Anterior cingulate cortex (tissue), 58 donors: Measurements from ENCODE around the gene BAG2.

Experiments used
- DNase-seq, 58 donors: peaks; one replicate each; lab custom pipeline; 2025; lab: John Stamatoyannopoulos, UW

Gene BAG2

DNA sequence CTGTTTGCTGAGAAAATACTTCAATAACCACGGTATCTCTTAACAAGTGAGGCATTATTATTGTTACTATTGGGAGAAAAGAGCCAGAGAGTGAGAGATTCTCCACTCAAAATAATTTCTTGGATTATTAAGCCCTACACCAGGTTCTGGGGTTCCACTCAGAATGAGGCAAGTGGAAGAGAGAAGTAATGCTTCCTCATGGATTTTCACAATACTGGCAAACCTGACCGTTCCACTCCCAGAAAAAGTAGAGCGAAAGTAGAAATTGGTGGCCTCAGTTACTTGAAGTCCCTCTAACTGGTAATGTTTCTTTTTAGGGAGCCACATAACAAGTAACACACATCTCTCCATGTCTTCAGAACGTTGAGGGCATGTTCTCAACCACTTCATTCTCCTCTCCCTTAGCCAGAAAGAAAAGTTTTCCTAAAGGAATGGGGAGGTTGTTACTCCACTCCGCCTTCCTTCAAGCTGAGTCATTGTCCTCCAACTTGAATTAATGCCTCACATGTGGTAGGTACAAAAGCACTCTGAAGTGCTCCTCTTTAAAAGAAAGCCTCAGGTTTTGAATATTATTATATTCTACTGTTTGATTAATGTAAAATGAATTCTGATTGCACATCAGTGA lies 1.9 kb downstream of the BAG2 start:
- no peak for DNase-seq

DNA sequence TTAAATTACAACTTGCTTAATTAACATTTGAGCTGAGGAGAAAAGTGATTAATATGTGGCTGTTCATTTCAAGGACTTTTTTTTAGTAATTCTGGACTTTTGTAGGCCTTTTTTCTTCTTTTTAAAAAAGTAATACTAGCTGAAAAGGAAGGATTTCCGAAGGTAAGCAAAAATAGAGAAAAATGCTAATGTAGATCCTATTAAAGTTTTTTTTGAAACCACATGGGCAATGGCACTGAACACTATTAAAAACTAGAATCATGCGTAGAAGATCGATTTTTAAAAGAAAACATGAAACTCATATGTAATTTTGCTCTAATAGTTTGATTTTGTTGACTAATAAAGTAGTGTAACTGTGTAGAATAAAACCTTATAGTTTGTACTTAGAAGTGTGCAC lies 2.4 kb downstream of the BAG2 start:
- DNase-seq, result no peak

DNA sequence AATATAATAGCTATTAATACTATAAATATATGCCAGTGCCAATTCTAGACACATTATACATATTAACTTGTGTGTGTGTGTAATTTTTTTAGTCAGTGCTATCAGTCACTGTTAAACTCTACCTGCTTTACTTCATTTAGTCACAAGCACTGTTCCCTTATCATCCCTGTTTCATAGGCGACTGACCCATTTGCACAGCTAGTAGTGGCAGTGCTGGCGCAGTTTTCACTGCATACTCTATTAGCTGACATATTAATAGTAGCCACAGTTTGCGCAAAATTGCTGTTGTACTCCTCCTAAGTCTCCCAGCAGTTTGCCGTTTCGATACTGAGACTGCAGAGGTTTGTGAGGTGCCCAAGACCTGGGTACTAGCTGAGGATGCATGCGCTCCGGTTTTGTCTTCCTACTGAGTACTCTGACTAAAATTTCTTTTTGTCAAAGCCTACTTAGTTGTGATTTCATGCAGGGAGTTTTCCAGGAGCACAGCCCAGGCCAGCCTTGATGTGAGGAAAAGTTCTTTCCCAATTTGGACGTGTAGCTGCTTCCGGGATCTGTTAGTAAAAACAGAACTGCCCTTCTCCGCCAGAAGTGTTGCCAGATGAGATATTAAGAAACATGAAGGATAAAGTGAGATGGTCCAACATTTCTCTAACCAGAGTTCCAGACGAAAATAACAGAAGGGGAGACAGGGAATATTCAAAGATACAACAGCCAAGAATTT lies 5.6 kb downstream of the BAG2 start:
- DNase-seq, result peak in 1 of 58 donors; percentile 1

DNA sequence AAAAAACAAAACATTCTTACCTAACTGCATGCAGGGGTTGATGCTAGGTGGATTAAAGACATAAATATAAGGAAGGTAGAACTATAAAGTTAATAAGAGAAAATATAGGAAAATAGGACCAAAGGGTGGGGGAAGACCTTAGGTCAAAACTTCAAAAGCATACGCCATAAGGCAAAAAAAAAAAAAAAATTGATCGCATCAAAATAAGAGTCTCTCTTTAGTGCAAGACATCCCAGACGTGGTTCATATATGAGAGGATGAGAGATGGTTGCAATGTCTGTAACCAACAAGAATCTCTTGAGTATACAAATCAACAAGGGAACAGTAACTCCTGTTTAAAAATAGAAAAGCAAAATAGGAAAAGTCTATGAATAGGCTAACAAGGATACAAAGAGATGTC lies 8.5 kb downstream of the BAG2 start:
- no peak for DNase-seq

DNA sequence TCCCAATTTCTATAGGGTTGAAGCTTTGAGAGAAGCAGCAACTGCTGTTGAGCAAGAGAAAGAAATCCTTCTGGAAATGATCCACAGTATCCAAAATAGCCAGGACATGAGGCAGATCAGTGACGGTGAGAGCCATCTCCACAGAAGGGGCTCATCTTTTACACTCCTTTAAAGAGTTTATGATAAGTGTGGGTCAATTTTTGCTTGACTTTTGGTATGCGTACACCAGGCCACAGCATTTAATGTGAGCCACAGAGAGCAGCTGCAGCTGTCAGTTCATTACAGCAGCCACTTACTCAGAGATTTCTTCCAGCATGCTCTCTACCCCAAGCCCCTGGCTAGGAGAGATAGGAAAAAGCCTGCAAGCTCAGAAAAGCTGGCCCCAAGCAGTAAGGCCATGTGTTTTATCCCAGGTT lies 9.9 kb downstream of the BAG2 start:
- DNase-seq, result no peak

DNA sequence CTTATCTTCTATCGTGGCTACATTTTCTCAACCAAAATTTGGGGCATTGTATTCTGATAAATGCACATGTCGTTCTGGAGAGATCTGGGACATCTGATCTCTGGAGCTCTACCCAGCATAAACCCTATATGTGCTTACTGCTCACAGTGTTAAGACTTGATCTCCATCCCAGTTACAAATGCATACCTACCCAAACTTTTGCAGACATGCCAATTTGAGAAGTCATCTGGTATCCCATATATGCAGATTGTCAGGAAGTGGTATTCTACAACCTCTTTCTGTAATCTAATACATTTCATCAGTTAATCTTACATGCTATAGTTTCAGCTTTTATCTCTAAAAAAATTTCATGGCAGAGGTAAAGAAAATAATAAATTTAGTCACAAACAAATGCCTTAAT lies 11.2 kb downstream of the BAG2 start:
- no peak for DNase-seq

DNA sequence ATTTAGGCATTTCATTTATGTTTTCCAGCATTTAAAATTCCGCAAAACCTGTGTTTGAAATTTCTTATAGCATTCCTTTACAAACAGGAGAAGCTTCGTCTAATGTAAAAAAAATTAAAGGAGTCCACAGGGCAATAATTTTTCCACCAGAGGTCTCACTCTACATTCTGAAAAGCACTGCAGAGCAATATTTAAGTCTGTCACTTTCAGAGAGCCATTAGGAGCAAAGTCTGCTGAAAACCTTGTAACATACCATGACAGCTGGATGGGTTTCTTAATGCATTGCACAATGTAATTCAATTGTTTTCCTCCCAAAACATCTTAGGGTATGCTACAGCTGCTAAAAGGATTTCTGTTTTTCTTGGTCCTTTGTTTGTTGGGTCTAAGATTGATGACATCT lies 18.0 kb downstream of the BAG2 start:
- no peak for DNase-seq

DNA sequence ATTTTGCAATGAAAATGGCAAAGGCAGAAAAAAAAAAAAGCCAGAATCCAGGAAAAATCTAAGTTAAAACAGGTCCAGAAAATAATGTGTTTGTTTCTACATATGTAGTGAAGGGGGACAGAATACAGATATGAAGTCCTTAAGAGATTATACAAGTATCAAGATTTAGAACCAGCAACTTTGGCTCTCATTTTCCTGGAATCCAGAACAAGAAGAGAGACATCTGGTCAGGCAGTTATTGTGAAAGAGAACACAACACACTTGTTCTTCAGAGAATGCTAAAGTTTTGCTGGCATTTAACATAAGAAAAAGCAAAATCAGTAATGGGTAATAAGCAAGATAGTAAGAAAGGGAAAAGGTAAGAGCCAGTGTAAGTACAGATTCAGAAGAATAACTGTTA lies 21.1 kb downstream of the BAG2 start:
- no peak for DNase-seq

DNA sequence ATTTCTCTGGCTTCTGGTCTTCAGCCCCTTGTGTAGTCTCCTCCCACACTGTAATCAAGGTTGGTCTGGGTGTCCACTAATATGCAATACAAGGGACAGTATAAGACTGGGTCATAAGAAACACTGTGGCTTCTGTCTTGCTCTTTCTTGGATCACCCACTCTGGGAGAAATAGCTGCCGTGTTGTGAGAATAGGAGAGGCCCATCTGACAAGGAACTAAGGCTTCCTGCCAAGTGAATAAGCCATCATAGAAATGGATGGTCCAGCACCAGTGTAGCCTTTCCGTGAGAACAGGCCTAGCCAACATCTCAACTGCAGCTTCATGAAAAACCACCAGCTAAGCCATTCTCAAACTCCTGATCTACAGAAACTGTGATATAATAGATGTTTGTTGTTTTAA lies 23.3 kb downstream of the BAG2 start:
- no peak for DNase-seq

DNA sequence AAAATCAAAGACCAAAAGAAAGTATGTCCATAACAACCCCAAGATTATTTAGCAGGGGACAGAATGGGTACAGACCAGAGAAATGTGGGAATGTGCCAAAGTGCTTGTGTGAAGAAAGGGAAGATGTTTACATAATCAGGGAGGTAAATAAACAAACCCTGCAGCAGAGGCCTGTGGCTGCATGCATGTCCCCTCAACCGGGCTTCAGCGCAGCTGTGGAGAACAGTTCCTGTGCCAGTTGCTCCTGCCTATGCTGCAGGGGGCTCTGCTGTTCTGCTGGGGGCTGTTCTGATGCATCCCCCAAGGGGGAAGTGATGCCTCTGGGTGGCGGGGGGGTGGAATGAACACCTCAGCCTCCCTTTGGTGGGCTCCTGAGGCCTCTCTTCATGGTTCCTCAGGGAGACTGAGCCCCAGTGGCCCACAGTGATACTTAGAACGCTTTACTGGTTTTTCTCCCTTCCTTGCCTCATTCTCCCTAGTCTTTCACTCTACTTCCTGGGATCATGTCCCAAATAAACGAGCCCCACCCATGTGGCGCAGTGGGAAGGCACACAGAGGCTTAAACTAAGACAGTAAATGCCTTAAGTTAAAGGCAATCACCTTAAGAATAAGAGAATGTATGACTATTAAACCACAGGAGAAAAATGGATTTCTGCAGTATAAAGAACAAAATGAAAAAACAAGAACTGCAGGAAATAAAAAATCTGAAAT lies 27.0 kb downstream of the BAG2 start:
- no peak for DNase-seq

DNA sequence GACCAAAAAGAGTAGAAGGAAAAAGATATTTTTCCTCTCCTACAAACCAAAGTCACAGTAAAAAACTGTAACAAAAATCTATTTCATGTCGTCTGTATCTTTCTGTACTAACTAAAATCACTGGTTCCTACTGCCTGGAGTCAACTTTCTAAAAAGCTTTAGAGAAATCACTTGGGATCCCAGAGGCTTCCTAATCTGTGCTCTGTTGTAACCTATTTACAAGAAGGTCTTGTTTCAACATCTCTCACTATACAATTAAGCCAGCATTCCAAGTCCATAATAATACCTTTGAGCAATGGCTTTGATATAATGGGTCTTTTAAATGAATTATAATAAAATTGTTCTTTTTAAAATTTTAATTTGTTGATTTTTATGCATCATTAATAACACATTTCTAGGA lies 29.6 kb downstream of the BAG2 start:
- no peak for DNase-seq

DNA sequence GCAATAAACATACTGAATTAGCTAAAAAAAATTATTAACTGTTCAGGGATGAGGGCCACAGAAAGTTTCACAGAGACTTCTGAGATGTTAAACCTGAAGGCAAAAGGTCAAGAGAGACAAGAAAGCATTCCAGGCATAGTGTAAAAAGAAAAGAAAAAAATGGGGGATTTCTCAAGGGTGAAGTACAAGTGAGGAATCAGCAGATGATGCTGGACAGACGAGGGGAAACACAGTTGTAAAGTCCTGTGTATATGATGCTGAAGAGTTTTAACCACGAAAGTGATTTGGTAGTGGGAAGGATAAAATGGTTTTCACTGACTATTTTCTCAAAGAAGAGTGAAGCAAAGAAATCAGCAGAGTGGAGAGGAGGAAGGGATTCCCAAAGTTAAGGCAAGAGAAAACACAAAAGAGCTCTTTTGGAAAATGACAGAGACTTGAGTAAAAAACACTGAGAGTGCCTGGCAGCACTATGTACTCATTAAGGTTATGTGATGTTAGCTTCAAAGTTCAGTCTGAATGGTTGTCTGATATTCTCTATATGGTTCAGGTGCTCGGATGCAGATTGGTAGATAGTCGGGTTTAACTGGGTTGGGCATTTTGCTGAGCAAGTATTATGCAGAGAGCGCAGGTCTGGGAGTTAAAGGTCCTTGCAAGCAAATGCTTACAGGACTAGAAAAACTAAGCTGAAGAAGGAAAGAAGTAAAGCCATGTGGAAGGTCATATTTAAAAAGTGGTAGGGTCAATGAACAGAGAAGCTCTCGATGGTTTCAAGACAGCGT lies 33.6 kb downstream of the BAG2 start:
- DNase-seq, result no peak

DNA sequence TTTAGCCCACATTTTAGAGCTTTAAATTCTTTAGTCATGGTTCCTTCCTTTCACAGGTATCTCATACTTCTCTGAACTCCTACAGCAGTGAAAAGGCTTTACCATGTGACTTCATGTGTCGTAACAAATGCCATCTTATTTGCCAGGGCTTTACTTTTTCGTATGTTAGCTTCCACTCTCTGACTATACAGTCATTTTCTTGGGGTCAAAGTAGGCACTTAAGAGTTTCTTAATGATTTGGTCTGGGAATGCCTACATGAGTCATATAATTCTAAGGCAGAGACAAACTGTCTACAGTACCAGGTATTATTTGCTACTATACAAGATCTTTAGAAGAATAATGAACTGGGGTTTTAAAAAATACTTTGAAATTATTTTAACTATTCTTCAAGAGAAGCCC lies 35.0 kb downstream of the BAG2 start:
- no peak for DNase-seq

DNA sequence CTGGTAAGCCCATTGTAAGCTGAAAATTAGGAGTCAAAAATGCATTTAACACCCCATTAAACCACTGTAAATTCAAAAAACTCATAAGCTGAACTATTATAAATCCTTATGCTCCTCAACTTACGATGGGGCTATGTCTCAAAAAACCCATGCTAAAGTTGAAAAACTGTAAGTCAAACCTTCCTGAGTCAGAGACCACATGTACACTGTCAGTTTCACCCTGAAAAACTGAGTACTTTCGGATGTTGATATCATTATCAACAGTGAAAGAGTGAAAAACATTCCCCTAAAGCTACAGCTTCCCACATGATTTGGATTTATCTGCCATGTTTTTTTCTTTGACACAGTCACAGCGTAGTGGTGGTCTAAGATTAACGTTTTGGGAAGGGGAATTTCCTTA lies 35.7 kb downstream of the BAG2 start:
- DNase-seq, result no peak

DNA sequence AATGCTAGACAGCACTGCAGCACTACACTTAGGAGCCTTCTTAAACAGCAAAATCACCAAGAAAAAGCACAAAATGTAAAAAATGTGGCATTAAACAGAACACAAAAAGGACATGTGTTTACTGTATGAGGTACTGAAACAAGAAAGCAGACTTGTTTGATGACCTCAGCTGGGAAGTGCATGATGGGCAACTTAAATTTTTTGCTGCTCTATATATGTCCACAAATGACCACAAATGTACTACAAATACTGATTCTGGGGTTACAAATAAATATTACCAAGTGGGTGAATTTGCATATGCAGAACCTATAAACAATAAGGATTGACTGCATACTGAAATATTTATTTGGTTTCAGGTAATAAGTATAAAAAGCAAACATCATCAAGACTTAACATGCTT lies 36.9 kb downstream of the BAG2 start:
- DNase-seq, result no peak

DNA sequence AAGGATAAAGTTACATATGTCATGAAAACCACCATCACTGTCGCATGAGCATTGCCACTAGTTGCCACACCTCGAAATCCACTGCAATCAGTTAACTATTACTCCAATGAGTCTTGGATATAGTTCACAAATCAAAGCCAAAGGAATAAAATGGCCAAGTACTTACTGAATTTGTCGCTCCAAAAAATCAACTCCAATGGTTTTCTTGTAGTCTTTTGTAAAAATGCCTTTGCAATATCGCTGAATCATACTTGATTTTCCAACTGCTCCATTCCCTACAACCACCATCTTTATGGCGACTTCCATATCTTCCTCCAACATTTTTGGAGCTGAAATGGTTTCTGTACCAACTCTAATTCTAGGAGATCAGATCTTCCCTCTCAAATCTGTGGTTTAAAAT lies 37.9 kb downstream of the BAG2 start:
- DNase-seq, result no peak

DNA sequence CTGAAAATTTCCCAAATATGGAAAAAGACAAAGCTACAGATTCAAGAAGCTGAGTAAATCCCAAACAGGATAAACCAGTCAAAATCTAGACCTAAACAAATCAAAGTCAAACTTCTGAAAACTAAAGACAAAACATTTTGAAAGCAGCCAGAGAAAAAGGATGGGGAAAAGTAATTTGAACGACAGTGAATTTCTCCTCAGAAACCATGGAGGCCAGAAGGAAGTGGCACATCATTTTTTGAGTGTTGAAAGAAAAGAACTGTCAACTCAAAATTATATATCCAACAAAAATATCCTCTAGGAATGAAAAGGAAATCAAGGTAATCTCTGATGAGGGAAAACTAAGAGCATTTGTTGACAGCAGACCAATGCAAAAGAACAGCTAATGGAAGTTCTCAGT lies 43.1 kb downstream of the BAG2 start:
- DNase-seq, result no peak

DNA sequence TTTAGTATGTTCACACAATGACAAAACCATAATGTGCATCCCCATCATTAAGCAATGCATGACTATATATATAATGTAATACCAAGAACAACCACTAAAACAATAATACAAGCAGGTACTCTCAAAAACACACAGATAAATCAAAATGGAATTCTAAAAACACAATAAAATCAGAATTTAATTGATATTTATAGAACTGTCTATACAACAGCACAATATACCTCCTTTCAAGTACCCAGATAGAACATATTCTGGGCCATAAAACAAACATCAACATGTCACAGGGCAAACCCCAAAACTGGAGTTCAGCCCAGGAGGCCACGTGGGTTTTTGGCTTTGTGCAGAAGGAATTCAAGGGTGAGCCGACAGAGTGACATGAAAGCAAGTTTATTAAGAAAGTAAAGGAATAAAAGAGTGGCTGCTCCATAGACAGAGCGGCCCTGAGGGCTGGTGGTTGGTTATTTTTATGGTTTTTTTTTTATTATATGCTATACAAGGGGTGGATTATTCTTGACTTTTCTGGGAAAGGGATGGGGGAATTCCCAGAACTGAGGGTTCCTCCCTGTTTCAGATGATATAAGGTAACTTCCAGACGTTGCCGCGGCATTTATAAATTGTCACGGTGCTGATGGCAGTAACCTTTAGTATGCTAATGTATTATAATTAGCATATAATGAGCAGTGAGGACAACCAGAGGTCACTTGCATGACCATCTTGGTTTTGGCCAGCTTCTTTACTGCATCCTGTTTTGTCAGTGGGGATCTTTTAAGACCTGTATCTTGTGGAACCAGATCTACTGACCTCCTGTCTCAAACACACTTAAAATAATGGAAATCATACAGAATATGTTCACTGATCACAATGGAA lies 44.3 kb downstream of the BAG2 start:
- DNase-seq, result peak in 25 of 58 donors; percentile 1 to 46 (median 12)

DNA sequence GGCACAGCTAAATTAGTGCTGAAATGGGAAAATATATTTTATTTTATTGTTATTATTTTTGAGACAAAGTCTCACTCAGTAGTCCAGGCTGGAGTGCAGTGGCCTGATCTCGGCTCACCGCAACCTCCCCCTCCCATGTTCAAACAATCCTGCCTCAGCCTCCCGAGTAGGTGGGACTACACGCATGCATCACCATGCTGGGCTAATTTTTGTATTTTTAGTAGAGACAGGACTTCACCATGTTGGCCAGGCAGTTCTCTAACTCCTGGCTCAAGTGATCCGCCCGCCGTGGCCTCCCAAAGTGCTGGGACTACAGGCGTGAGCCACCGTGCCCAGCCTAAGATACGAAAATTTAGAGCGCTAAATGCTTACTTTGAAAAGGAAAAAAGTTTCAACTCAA lies 45.1 kb downstream of the BAG2 start:
- DNase-seq, result no peak

DNA sequence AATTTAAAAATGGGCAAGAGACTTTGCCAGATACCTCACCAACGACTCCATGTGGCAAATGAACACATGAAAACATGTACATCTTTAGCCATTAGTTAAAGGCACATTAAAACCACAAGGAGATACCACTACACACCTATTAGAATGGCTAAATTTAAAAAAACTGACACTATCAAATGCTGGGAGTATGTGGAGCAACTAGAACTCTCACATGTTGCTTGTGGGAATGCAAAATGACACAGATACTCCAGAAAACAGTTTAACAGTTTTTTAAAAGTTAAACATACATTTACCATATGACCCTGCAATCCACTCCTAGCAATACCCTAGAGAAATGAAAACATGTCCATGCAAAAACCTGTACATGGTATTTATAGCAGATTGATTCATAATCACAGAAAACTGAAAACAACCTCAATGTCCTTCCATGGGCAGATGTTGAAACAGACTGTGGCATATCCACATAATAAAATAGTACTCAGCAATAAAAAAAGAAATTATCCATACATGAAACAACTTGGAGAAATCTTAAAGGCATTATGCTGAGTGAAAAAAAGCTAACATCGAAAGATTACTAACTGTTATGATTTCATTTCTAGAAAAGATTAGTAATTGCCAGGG lies 48.1 kb downstream of the BAG2 start:
- no peak for DNase-seq
